CD4-positive, alpha-beta T cell treated with Interleukin-6 for 4 hours (primary cell): ENCODE data around the gene ARL14EPL.

Experiments
- DNase-seq: peaks from one replicate; pipeline ENCODE4 v3.0.0-alpha.2; 2020; ENCODE audit warnings: mixed read lengths

The ARL14EPL gene

DNA sequence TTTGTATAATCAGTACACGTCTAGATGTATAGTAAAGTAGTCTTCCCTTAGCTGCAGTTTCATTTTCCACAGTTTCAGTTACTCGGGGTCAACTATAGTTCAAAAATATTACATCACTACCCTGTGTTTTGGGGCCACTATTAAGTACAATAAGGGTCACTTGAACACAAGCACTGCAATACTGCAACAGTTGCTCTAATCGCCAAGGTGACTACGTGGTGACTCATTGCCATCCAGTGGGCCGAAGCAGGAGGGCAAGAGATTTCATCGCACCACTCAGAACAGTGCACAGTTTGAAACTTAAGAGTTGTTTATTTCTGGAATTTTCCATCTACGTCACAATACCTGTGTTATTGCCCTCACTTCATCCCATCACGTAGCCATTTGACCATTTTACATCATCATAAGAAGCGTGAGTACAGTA, at the start of gene ARL14EPL:
TSS of gene ARL14EPL (plus strand) at position 379 of the 424 bp plus-strand sequence. CDS start 18,994 bp downstream, outside the sequence.
- DNase-seq: no peak

DNA sequence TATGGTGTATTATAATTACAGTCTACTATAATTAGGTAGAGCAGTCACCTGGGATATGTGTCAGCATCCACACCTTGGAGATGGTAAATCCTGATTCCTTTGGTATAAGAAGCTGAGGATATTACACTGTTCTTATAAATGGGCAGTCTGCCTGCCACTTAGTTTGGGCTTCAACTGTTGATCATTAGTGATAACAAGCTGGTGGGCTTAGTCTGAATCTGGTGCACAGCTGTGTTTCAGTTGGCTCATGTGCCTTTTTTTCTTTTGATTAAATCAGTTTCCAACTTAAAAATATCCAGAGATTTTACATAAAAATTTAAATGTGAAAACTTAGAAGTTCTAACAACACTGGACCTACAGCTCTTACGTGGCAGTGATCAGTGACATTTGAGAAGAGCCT, 48.8 kb upstream of the ARL14EPL start:
- DNase-seq: no peak

DNA sequence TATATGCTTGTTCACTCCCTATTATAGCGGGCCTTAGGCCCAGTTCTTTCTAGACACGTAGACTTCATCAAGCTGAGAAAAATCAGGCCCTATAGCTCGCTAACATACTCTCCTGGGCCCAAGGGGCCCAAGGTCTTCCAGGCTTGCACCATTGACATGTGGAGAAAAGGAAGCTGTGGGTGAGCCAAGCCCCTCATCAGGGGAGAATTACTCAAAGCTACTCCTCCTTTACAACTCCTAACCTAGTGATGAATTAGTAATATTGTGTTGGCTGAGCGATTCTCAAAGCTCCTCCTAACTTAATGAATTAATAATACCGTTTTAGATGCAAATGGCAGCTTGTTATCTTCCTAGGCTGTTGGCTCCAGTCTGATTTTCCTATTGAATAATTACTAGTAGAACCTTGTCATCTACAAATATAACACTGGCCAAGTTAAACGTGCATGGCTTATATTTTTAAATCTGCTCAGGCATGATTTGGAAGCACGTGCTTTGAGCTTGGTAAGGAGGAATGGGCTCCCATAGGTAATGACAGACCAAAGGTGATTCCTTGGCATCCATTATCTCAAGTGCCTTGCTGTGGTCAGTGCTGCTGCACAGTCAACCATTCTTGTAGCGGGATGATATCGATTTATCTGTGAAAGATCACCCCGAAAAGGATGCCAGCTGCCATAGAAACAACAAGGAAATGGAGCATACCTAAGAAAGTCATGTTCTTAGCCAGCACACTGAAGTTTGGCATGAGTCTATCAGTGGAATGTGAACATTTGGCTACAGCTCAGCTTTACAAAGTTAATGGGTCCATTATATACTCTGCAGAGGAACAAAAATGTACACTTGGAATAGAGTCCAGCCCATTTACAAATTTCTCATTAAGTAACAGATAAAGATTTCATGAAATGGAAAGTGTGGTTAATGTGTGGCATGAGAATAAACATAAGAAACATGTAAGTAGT, 46.2 kb upstream of the ARL14EPL start:
- DNase-seq: no peak

DNA sequence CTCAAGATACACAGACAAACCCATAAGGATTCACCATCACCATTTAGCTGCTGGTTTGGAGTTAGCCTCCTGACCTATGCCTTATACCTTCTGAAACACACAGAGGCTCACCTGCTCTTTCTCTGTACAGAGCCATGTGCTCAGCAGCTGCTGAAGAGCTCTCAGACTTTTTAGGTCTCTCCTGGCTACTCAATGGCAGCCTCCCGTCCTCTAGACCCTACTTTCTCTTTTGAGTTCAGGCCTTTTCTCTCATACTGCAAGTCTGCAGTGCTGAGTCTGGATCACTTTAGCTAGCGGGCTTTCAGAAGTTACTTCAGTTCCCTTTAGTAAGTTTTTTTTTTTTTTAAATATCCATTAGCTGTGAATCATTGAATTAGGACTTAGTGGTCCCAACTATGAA, 44.3 kb upstream of the ARL14EPL start:
- no peak for DNase-seq

DNA sequence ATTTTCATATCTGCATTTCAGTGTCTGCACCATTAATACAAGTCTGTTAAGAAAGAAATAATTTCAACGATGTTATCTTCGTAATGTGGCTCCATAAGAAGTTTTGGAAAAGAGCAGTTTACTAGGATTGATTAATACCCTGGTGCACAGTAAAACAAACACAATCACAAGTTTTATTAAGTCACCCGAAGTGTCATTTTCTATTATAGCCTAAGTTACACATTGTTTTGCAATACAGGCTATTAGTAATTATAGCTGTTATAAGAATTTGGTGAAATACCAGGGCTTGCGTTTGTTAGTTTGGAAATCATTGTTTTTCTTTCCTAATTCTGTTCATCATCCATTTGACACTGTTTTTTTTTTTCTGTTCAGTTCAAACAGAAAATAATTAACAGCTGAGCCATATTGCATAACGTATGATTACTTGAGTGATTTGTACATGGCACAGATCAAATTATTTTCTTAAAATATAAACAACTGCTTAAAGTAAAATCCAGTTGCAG, 39.4 kb upstream of the ARL14EPL start:
- no peak for DNase-seq

DNA sequence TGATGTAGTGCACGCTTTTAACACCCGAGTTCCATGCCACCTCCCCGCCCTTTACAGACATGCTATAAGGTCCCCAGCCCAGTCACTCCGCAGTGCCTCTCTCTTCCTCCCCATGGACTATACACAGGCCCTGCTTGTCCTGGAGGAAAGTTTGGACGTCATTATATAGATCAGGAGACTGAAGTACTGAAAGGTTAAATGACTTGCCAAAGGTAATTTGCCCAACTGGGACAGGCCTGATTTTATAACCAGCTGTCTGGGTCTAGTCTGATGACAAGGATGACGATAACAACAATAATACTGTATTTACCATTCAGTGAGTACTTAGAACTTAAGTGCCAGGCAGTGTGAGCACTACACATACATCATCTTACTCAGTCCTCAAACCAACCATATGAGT, 36.9 kb upstream of the ARL14EPL start:
- no peak for DNase-seq

DNA sequence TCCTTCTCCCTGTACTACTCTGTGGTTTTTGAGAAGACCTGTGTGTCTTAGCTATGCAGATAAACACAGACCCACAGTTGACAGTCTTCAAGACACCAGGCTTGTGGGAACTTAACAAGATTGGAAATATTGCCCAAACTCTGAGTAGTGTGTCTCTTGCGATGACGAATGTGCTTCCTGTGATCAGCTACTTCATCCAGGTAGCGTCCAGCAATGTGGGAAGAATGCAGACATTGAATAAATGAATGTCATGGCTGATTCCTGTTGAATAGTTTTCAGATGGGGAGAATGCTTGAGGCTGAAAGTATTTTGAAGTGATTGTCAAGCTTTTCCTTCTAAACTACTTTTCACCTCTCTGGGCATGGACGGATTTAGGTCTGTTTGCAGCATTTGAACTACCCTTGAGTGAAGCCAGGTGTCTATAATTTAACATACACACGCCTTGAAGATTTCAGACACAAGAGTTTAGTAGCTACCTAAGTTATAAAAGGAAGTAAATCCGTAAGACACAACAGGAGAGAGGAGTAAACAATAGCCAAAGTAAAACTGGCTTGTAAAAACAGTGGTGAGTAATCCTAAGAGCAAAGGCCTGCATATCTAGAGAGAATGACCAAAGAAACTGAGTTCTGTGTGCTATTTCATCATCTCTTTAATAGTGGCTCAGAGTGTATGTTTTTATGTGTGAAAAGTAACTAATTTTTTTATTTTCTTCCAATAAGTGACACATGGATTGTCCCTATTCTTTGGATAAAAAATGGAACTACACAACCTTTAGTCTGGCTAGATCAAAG, 30.0 kb upstream of the ARL14EPL start:
- DNase-seq: no peak

DNA sequence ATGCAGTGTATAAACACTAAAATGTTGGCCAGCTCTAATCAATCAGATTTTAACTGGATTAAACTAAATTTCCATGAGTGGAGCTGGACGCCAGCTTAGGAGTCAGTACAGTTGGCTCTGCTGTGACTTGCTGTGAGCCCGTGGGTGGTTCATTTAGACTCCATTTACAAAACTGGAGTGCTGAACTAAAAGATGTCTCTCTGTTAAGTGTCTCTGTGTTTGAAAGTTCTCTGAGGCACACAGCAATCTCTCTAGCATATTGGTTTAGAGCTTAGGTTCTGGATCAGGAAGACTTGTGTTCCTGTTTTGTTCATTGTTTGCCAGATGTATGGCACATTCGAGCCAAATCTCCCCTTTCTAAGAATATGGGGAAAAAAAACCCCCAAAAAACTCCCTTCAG, 28.0 kb upstream of the ARL14EPL start:
- DNase-seq: no peak

DNA sequence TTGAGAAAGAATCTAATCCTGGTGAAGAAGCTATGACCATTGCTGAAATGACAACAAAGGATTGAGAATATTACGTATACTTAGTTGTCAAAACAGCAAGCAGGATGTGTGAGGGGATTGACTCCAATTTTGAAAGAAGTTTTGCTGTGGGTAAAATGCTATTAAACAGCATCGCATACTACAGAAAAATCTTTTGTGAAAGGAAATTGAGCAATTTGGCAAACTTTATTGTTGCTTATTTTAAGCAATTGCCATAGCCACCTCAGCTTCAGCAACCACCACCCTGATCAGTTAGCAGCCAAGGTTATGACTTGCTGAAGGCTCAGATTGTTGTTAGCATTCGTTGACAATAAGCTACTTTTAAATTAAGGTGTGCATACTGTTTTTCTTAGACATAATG, 22.5 kb upstream of the ARL14EPL start:
- no peak for DNase-seq

DNA sequence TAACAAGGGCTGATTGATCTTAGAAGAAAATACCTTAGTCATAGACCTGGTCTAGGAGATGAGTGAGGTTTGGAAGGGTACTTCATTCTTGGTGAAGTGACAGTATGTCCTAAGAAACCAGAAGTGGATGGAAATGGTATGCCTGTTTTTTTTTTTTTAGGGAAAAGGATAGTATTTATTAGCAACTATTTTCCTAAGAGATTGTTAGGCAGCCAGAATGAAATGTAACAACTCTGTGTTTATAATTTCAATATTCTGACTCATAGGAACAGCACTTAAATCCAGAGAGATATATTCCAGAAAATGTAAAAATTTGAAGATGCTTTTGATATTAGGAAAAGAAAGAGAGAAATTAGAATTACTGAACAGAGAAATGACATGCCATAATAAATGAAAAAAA, 21.2 kb upstream of the ARL14EPL start:
- no peak for DNase-seq

DNA sequence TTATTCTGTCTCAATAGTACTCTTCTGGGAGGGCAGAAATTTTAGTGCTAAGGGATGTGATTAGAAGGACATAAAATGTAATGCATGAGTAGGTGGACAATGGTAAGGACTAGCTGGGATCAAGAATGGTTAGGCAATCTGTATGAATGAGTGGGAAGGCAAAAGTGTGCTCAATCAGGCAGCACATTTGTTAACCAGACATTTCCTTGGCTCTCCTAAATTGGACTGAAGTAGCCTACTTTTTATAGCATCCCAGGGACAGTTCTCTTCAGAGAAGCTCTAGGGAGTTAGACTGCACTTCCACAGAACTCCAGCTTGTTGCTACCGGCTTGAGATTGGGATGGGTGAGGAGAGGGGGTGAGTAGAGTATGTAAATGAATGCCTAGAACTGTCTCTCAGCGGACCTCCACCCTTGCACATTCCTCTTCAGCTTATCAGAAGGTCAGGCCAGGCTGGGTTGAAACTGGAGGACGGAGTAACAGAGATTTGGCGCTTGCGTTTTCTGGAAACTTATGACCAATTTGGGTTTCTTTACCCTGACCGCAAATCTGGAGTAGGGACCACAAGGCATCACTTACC, 19.0 kb upstream of the ARL14EPL start:
- DNase-seq: no peak

DNA sequence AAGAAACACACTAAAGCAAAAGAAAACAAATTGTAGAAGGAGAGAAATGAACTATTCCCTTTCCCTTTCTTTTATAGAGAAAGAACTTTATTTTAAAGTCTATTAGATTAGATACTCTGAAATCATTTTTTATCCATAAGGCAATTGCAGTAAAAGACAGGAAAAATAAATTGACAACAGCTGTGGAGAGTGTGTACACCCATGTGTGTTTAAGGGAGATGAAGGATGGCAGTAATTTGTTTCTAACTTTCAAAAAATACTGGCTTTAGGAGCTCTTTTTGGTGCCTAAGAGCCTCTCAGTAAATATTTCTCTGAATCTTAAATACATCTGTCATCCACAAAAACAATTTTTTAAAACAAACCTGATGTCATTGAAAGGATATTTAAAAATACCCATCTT, 18.3 kb upstream of the ARL14EPL start:
- DNase-seq: no peak

DNA sequence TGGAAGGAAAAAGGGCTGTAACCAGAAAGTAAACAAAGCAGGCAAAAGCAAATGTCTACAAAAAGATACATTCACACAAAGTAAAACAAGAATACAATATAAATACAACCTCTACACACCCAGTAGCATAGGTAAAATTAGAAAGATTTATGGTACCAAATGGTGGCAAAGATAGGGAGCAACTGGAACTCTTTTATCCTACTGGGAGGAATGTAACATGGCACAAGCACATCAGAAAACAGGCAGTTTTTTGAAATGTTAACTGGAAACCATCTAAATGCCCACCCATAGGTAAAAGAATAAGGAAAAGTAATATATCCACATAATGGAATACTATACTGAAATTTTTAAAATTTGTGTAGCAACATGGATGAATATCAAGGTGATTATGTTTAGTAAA, 8.7 kb upstream of the ARL14EPL start:
- no peak for DNase-seq

DNA sequence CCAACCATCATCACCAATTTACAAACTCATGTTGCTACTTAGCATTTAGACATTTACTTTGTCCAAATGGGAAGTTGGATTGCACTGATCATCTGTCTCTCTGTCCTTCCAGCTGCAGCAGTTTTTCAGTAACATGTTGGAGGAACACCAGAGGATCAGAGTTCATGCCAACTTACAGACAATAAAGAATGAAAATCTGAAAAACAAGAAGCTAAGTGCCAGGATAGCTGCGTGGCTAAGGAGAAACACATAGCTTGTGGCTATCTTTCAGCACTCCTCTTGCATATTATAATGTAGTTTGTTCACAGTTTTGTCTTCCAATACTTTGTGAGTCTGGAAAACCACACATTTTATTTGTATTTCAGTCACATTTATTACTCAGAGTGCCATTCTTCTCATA, 6.4 kb upstream of the ARL14EPL start:
- no peak for DNase-seq

DNA sequence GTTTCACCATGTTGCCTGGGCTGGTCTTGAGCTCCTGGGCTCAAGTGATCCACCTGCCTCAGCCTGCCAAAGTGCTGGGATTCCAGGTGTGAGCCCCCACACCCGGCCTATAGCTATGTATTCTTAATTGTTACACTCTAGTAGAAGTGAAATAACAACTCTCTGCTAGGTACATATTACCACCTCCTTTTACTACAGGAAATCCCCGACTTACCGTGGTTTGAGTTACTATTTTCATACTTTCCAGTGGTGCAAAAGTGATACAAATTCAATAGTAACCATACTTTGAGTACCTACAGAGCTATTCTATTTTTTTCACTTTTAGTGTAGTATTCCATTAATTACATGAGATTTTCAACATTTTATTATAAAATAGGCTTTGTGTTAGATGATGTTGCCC, 719 bp downstream of the ARL14EPL start:
- DNase-seq: no peak

DNA sequence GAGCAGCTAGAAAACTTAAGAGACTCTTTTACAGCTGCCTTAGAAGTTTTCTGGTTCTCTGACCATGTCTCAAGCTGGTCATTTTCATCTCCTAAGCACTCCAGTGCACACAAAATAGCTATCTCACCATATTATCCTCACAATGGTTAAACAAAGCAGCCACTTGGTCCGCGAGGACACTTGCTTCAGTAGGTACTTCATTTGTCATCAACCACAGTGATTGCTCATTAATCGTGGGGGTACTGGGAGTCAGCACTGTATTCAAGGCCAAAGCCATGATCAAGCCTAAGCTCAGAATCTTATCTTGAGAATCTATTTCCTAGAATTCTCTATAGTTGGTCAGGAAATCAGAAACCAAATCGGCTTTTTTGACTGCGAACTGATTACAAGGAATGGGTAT, 2.9 kb downstream of the ARL14EPL start:
- DNase-seq: no peak

DNA sequence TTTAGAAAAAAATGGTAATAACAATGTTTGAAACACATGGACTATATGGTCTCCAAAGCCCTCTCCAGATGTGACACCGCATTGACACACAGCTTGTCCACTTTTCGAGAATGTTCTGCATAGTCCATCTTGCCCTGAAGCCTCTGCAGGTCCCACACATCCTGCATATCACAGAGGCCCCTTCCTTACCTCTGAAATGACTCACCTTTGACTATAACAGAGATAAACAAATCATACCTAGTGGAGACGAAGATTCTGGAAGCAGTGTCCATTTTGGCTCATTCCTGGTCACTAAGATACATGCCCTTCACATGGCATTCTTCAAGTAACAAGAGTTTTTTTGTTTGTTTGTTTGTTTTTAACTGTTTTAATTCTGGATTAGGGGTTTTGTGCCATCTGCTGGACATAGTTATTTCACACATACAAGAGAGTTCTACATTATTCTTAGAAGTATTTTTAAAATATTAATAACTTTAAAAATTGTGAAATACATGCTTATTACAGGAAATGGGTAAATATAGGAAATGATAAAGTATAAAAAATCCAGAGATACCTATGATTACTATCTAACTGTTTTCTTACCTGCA, 5.1 kb downstream of the ARL14EPL start:
- DNase-seq: no peak

DNA sequence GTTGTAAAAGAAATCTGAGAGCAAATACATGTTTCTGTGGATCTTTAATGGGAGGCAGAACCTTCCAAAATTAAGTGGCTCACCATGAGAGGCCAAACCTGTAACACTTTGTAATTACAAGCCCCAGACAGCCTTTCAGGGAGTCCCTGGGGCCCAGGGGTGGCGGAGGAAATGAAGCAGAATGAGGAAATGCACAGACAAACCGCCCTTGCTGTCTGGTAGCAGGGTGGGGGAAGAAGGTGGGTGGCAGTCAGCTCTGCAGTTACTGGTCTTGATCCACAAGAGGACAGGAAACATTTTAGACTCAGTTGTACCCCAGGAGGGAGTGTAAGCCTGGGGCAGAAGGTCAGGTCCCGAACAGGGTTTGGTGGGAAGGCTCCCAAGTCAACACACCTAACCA, 6.5 kb downstream of the ARL14EPL start:
- no peak for DNase-seq

DNA sequence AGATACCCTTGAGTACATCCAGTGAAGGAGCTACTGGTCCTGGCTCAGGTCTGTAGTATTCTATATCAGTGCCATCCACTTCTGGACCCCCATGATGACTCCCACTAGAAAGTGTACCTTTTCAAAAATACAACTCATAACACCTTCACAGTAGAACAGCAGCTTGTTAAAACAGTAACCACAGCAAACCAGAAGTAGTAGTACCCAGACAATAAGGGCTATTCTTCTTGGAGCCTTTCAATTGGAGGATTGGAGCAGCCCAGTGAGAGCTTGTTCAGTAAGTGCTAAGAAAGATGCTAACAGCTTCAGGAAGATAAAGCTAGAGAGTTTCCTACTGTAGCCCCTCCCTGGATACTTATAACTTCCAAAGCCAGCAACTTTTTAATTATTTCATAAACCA, 10.1 kb downstream of the ARL14EPL start:
- no peak for DNase-seq

DNA sequence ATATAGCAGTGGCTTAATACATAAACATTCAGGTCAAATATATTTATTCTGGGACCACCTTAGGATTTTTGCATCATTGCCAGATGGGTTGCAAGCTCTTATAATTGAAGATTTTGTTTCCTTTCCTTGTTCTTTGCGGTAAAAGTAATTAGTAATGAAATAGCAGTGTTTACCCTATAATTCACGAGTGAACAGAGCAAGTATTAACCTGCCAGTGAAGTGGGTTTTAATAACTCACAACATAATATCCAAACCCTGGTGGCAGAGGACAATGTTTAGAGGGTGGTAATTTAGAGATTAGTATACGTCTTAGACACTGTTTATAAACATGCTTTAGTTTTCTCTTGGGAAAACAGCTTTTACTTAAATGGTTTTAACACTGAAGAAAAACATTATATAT, 11.8 kb downstream of the ARL14EPL start:
- no peak for DNase-seq

DNA sequence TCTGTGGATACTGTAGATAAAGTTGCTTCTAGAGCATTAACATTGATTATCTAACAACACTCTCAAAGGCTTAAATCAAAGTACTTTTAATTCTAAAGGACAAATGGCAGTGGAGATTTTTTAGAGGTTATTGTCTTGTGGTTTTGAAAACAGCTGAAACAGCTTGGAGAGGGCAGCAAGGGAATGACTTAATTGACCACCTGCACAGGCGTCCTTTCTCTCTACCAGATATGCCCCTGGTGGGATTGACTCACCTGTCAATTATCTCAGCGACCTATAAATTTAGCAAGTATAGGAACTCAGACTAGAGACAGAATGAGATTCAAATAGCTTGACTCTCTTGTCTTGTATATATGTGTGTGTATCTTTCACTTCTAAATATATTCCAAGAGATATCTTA, 13.5 kb downstream of the ARL14EPL start:
- DNase-seq: no peak

DNA sequence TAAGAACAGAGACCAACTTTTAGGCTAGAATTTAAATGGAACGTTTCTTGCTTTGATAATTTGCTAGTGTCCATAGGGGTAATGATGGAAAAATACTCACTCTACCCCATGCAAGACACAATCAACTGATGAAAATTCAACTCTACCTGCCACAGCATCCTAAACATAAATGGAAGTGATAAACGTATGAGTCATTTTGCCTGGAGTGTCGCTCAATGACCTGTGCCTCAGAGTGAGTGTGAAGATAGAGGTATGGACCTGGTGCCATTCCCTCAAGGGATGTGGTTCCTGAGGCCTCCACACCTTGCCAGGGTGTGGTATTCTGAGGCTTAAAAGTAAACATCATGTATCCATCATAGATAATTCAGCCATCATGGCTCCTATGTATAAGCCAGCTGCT, 14.0 kb downstream of the ARL14EPL start:
- DNase-seq: no peak

DNA sequence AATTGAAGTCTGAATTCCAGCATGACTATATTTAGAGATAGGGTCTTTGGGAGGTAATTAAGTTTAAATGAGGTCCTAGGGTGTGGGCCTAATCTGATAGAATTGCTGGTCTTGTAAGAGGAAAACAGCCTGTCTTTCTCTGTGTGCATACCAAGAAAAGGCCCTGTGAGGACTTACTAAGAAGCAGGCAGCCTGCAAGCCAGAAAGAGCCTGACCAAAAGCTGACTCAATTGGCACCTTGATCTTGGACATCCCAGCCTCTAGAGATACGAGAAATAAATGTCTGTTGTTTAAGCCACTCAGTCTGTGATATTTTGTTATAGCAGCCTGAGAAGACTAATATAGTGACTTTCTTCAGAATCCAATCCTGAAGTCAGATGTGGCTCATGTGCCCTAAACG, 14.6 kb downstream of the ARL14EPL start:
- no peak for DNase-seq
